ENCODE data around the gene TMEM179.

TMEM179 gene

GRCh38 chr14:104546591-104547309 lies 57.8 kb downstream of the TMEM179 start:
- no peak for TF ChIP-seq POLR2AphosphoS5 (IDR thresholded peaks at IDR 0.05; ENCODE audit: low read depth, low read length)
- no peak for TF ChIP-seq SIN3A (IDR thresholded peaks at IDR 0.05; ENCODE audit: borderline replicate concordance, insufficient read depth, low read length)
- TF ChIP-seq REST (IDR thresholded peaks at IDR 0.05; ENCODE audit: insufficient read depth in 1 of 2, low read depth in 2 of 2, low read length in 2 of 2): no peak
- no peak for TF ChIP-seq FOXP2 (optimal IDR thresholded peaks at IDR 0.05; ENCODE audit: borderline replicate concordance, extremely low read depth, extremely low read length, insufficient read depth)
- TF ChIP-seq TAF1 (IDR thresholded peaks at IDR 0.05; ENCODE audit: borderline replicate concordance, insufficient read depth, low read length): no peak

- no peak for TF ChIP-seq REST (IDR thresholded peaks at IDR 0.05; ENCODE audit: insufficient read depth in 1 of 2, low read depth in 2 of 2, low read length in 2 of 2)
- no peak for TF ChIP-seq SIN3A (IDR thresholded peaks at IDR 0.05; ENCODE audit: borderline replicate concordance, insufficient read depth, low read length)
- no peak for TF ChIP-seq TAF1 (IDR thresholded peaks at IDR 0.05; ENCODE audit: borderline replicate concordance, insufficient read depth, low read length)
- TF ChIP-seq POLR2AphosphoS5 (IDR thresholded peaks at IDR 0.05; ENCODE audit: low read depth, low read length): no peak
- TF ChIP-seq FOXP2 (optimal IDR thresholded peaks at IDR 0.05; ENCODE audit: borderline replicate concordance, extremely low read depth, extremely low read length, insufficient read depth): no peak
Observed at GRCh38 chr14:104545942-104546501, 58.5 kb downstream of the TMEM179 start.

GRCh38 chr14:104545151-104545941 lies 59.2 kb downstream of the TMEM179 start:
- TF ChIP-seq TAF1 (IDR thresholded peaks at IDR 0.05; ENCODE audit: borderline replicate concordance, insufficient read depth, low read length) (no peak), REST (IDR thresholded peaks at IDR 0.05; ENCODE audit: insufficient read depth in 1 of 2, low read depth in 2 of 2, low read length in 2 of 2) (no peak), SIN3A (IDR thresholded peaks at IDR 0.05; ENCODE audit: borderline replicate concordance, insufficient read depth, low read length) (no peak), POLR2AphosphoS5 (IDR thresholded peaks at IDR 0.05; ENCODE audit: low read depth, low read length) (no peak), FOXP2 (optimal IDR thresholded peaks at IDR 0.05; ENCODE audit: borderline replicate concordance, extremely low read depth, extremely low read length, insufficient read depth) (no peak)

GRCh38 chr14:104544362-104544961 lies 60.1 kb downstream of the TMEM179 start:
- TF ChIP-seq POLR2AphosphoS5 (IDR thresholded peaks at IDR 0.05; ENCODE audit: low read depth, low read length) (no peak), SIN3A (IDR thresholded peaks at IDR 0.05; ENCODE audit: borderline replicate concordance, insufficient read depth, low read length) (no peak), REST (IDR thresholded peaks at IDR 0.05; ENCODE audit: insufficient read depth in 1 of 2, low read depth in 2 of 2, low read length in 2 of 2) (no peak), TAF1 (IDR thresholded peaks at IDR 0.05; ENCODE audit: borderline replicate concordance, insufficient read depth, low read length) (no peak), FOXP2 (optimal IDR thresholded peaks at IDR 0.05; ENCODE audit: borderline replicate concordance, extremely low read depth, extremely low read length, insufficient read depth) (no peak)
